ENCODE measurements around the gene RNF103. TPM values are rescaled to one million over a fixed set of nuclear protein-coding genes. Genes with fewer than 3 reads are reported as not detected.
A peak's percentile ranks its signal among the peaks of the same experiment; 100 is the strongest.

Gene RNF103
- 10 to 100 TPM; 11.9 to 17.9 TPM for total RNA-seq
- 15.1 TPM for polyA plus RNA-seq (2013, experiment 1 of 2)
- 15.7 TPM for polyA plus RNA-seq (2013, experiment 2 of 2)
- long read RNA-seq, experiment 1, partial matches to known transcripts, result 0 of 7 reads
- long read RNA-seq, experiment 1, other reads (novel, unspliced or antisense), result 6 of 7 reads
- long read RNA-seq, experiment 2, transcript RNF103-201 (4 exons, 3,477 nt), result major isoform, 25 of 33 reads
- long read RNA-seq, experiment 2, partial matches to known transcripts, result 1 of 33 reads
- long read RNA-seq, experiment 2, other reads (novel, unspliced or antisense), result 6 of 33 reads
- long read RNA-seq, experiment 3, transcript RNF103-201 (4 exons, 3,477 nt), result major isoform, 7 of 11 reads
- long read RNA-seq, experiment 3, partial matches to known transcripts, result 0 of 11 reads
- long read RNA-seq, experiment 3, other reads (novel, unspliced or antisense), result 3 of 11 reads
- long read RNA-seq, experiment 4, partial matches to known transcripts, result 0 of 2 reads
- long read RNA-seq, experiment 4, other reads (novel, unspliced or antisense), result 0 of 2 reads

GRCh38 chr2:86623494-86624266 is at the start of gene RNF103:
Gene RNF103 (minus strand): TSS chr2:86623865. CDS start chr2:86622886, 979 bp downstream.
- DNase-seq, result peak; percentile 98
- H3K36me3 ChIP-seq (ENCODE audit: control insufficient read depth, insufficient read depth, low read length), result peaks cover 14% of the 10 kb centered on the region
- TF ChIP-seq CTCF (conservative IDR thresholded peaks at IDR 0.05), result no peak
- H3K36me3 Mint-ChIP-seq (ENCODE audit: low read depth), result peaks cover 13% of the 10 kb centered on the region
- peaks cover 10% of the 10 kb centered on the region for H3K27me3 Mint-ChIP-seq (ENCODE audit: insufficient read depth)
- H3K4me3 ChIP-seq (ENCODE audit: low read length), result peak within 1 kb of the TSS; percentile 87
- peak within 1 kb of the TSS; percentile 92 for H3K27ac ChIP-seq (ENCODE audit: low read depth, low read length)
- WGBS, 2 experiments (ENCODE audit: insufficient coverage in 1 of 2, insufficient read length in 1 of 2), result 2 to 9% methylated on average over 8 to 77 of the region's 77 CpGs
- no peaks in the 10 kb centered on the region for H3K27me3 ChIP-seq (ENCODE audit: control insufficient read depth, insufficient read depth, low read length, poor library complexity, severe bottlenecking)
- H3K9me3 Mint-ChIP-seq, result no peaks in the 10 kb centered on the region
- H3K4me3 Mint-ChIP-seq, result peak within 1 kb of the TSS; percentile 90
- no peaks in the 10 kb centered on the region for H3K9me3 ChIP-seq (ENCODE audit: control insufficient read depth, low read length)
- peaks cover 20% of the 10 kb centered on the region for H3K4me1 Mint-ChIP-seq
- peak within 1 kb of the TSS; percentile 76 for H3K9ac ChIP-seq (ENCODE audit: extremely low read depth, low read length, poor library complexity, severe bottlenecking)
- H3K4me1 ChIP-seq (ENCODE audit: control insufficient read depth, insufficient read depth, low read length), result peaks cover 2% of the 10 kb centered on the region
- H3K27ac Mint-ChIP-seq, result peak within 1 kb of the TSS; percentile 90

GRCh38 chr2:86673011-86673410 is 49.3 kb upstream of the RNF103 start:
- Mint-ChIP-seq H3K4me1 (peaks cover 20% of the 10 kb centered on the region), H3K36me3 (ENCODE audit: low read depth) (no peaks in the 10 kb centered on the region), H3K4me3 (no peak overlapping the region), H3K9me3 (peaks cover 13% of the 10 kb centered on the region), H3K27ac (no peak overlapping the region), H3K27me3 (ENCODE audit: insufficient read depth) (peaks cover 3% of the 10 kb centered on the region)
- Histone ChIP-seq H3K36me3 (ENCODE audit: control insufficient read depth, insufficient read depth, low read length) (no peaks in the 10 kb centered on the region), H3K4me1 (ENCODE audit: control insufficient read depth, insufficient read depth, low read length) (peaks cover 6% of the 10 kb centered on the region), H3K27me3 (ENCODE audit: control insufficient read depth, insufficient read depth, low read length, poor library complexity, severe bottlenecking) (no peaks in the 10 kb centered on the region), H3K27ac (ENCODE audit: low read depth, low read length) (no peak overlapping the region), H3K9ac (ENCODE audit: extremely low read depth, low read length, poor library complexity, severe bottlenecking) (no peak overlapping the region), H3K4me3 (ENCODE audit: low read length) (peak overlapping the region; percentile 27), H3K9me3 (ENCODE audit: control insufficient read depth, low read length) (no peaks in the 10 kb centered on the region)
- whole genome bisulfite sequencing, 2 experiments (ENCODE audit: insufficient coverage in 1 of 2, insufficient read length in 1 of 2), result 96% methylated on average over 1 of the region's 1 CpG; no CpG with 5 or more reads in 1 of the 2 experiments
- no peak for TF ChIP-seq CTCF (conservative IDR thresholded peaks at IDR 0.05)
- DNase-seq, result no peak

DNA sequence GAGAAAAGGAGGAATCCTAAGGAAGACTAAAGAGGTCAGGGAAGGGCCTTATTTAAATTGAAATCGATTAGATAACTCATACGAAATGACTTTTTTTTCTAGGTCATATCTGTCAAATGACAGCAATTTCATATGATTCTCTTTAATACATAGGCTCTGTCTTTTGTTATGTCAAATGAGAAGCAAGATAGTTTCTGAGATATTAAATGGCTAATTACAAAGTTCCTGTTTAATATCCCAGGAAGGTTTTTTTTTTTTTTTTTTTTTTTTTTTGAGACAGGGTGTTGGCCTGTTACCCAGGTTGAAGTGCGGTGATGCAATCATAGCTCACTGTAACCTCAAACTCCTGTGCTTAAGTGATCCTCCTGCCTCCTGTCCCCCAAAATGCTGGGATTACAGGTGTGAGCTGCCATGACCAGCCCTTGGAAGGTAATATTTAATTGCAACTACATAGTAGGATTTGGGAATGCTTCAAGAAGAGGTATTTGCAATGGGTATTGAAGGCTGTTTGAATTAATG is 48.4 kb upstream of the RNF103 start:
- Histone ChIP-seq H3K27me3 (ENCODE audit: control insufficient read depth, insufficient read depth, low read length, poor library complexity, severe bottlenecking) (no peaks in the 10 kb centered on the region), H3K4me1 (ENCODE audit: control insufficient read depth, insufficient read depth, low read length) (peaks cover 6% of the 10 kb centered on the region), H3K9ac (ENCODE audit: extremely low read depth, low read length, poor library complexity, severe bottlenecking) (no peak overlapping the region), H3K4me3 (ENCODE audit: low read length) (no peak overlapping the region), H3K36me3 (ENCODE audit: control insufficient read depth, insufficient read depth, low read length) (no peaks in the 10 kb centered on the region), H3K27ac (ENCODE audit: low read depth, low read length) (no peak overlapping the region), H3K9me3 (ENCODE audit: control insufficient read depth, low read length) (no peaks in the 10 kb centered on the region)
- Mint-ChIP-seq H3K27me3 (ENCODE audit: insufficient read depth) (peaks cover 6% of the 10 kb centered on the region), H3K4me1 (peaks cover 20% of the 10 kb centered on the region), H3K27ac (no peak overlapping the region), H3K36me3 (ENCODE audit: low read depth) (no peaks in the 10 kb centered on the region), H3K4me3 (no peak overlapping the region), H3K9me3 (peaks cover 22% of the 10 kb centered on the region)
- DNase-seq, result no peak
- TF ChIP-seq CTCF (conservative IDR thresholded peaks at IDR 0.05), result no peak
- 94% methylated on average over 3 of the region's 3 CpGs; no CpG with 5 or more reads in 1 of the 2 experiments for WGBS, 2 experiments (ENCODE audit: insufficient coverage in 1 of 2, insufficient read length in 1 of 2)

Data from endodermal cell (in vitro differentiated cells).